Measurements from ENCODE around the gene TRDMT1.
A peak's percentile ranks its signal among the peaks of the same experiment; 100 is the strongest.

Gene TRDMT1

DNA sequence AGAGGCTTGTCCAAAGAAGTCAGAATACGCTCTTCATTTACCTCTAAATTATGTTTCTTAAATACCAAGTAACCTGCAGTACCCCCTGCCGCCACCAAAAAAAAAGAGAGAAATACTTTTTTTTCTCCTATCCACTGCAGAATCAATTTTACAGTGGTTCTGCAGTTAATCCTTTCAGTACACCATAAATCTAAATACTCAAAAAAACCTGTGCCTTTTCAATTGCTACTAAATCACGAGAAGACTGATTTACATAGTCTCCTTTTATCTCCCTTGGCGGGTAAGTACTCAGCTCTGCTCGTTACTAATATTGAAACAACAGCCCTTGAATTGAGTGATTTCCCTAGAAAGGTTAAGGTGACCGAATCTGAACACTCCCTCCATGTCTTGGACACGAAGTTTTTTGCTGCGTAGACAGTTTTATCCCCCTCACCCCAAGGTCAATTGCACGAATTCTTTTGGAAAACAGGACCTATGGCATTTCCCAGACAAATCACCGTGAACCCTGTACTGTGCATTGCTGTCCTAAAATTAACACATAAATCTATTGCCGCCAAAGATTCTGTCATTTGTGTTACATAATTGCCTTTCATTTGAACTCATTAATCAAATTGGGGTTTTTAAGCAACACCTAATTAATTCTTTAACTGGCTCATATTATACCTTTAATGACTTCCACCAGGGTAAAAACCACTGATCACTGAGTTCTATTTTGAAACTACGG lies 26.1 kb upstream of the TRDMT1 start:
- Histone ChIP-seq H2BK15ac (ENCODE audit: low read depth, poor library complexity, severe bottlenecking) (no peak overlapping the region), H3K79me1 (replicated peaks; ENCODE audit: low read length, poor library complexity, severe bottlenecking) (peaks cover 8% of the 10 kb centered on the region), H3K27ac (ENCODE audit: low read length, poor library complexity, severe bottlenecking) (peak overlapping the region; percentile 100), H4K8ac (ENCODE audit: low read length) (no peak overlapping the region), H2BK120ac (ENCODE audit: low read depth, low read length) (peak overlapping the region; percentile 64), H3K23ac (ENCODE audit: low read length in 2 of 2) (no peak overlapping the region), H3K4ac (ENCODE audit: low read depth in 1 of 2, low read length in 2 of 2) (peak overlapping the region in 1 of 2 experiments; percentile 56), H2BK5ac (ENCODE audit: low read depth, low read length, poor library complexity, severe bottlenecking) (peak overlapping the region; percentile 53), H3K4me3 (ENCODE audit: insufficient read depth in 1 of 2, low read depth in 1 of 2, low read length in 2 of 2) (peak overlapping the region in 1 of 2 experiments; percentile 74), H3K4me1 (ENCODE audit: control insufficient read depth, insufficient read depth, low read depth, low read length) (peaks cover 5% of the 10 kb centered on the region), H4K91ac (ENCODE audit: low read length) (no peak overlapping the region), H3K9me3 (ENCODE audit: control insufficient read depth, low read length) (no peaks in the 10 kb centered on the region), H2BK12ac (ENCODE audit: low read length in 2 of 2) (peak overlapping the region in 1 of 2 experiments; percentile 75), H3K27me3 (ENCODE audit: control insufficient read depth in 1 of 2, insufficient read depth in 1 of 2, low read length in 2 of 2) (no peaks in the 10 kb centered on the region), H2AK5ac (ENCODE audit: low read length, severe bottlenecking) (peak overlapping the region; percentile 83), H3K4me2 (ENCODE audit: low read length, poor library complexity, severe bottlenecking) (peak overlapping the region; percentile 76), H3K14ac (ENCODE audit: low read length in 2 of 2) (no peak overlapping the region), H3K36me3 (ENCODE audit: control insufficient read depth in 1 of 2, insufficient read depth in 2 of 2, low read depth in 1 of 2, low read length in 2 of 2) (peaks cover 15 to 30% of the 10 kb centered on the region in 2 experiments), H3K18ac (ENCODE audit: low read depth in 1 of 2, low read length in 2 of 2) (peak overlapping the region in 1 of 2 experiments; percentile 81), H3K9ac (ENCODE audit: low read length) (peak overlapping the region; percentile 99), H2AFZ (ENCODE audit: low read depth, low read length) (no peak overlapping the region)
- DNase-seq: peak; percentile 72
- 12% methylated on average over 12 of the region's 12 CpGs for WGBS

DNA sequence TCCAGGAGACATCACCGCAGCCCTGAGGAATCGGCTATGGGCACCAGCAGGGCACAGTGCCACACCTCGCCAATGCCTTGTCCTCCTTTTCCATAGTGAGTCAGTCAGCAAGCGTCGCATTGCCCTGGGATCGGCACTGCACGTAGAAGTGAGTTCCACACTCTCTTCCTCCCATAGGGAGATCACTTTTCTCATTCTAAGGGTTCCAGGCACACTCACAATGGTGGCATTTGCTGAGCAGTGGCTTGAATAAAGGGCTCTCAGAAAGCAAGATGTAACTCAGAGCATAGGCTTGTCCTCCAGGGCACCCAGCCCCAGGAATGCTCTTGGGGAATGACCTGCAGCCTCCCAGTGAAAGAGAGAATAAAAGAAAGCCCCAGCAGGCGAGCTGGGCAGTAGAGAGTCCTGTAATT lies 25.4 kb upstream of the TRDMT1 start:
- H3K27ac ChIP-seq (ENCODE audit: low read length, poor library complexity, severe bottlenecking): peak overlapping the region; percentile 100
- H3K23ac ChIP-seq (ENCODE audit: low read length in 2 of 2): no peak overlapping the region
- peak overlapping the region; percentile 47 for H3K4me2 ChIP-seq (ENCODE audit: low read length, poor library complexity, severe bottlenecking)
- no peak overlapping the region for H3K4ac ChIP-seq (ENCODE audit: low read depth in 1 of 2, low read length in 2 of 2)
- H3K18ac ChIP-seq (ENCODE audit: low read depth in 1 of 2, low read length in 2 of 2): peak overlapping the region in 1 of 2 experiments; percentile 46
- WGBS: 80% methylated on average over 8 of the region's 8 CpGs
- peaks cover 9% of the 10 kb centered on the region for H3K79me1 ChIP-seq (replicated peaks; ENCODE audit: low read length, poor library complexity, severe bottlenecking)
- no peak for DNase-seq
- H3K9ac ChIP-seq (ENCODE audit: low read length): peak overlapping the region; percentile 99
- no peaks in the 10 kb centered on the region for H3K27me3 ChIP-seq (ENCODE audit: control insufficient read depth in 1 of 2, insufficient read depth in 1 of 2, low read length in 2 of 2)
- H3K9me3 ChIP-seq (ENCODE audit: control insufficient read depth, low read length): no peaks in the 10 kb centered on the region
- H3K14ac ChIP-seq (ENCODE audit: low read length in 2 of 2): peak overlapping the region in 1 of 2 experiments; percentile 57
- H3K36me3 ChIP-seq (ENCODE audit: control insufficient read depth in 1 of 2, insufficient read depth in 2 of 2, low read depth in 1 of 2, low read length in 2 of 2): peaks cover 15 to 23% of the 10 kb centered on the region in 2 experiments
- peak overlapping the region in 1 of 2 experiments; percentile 74 for H3K4me3 ChIP-seq (ENCODE audit: insufficient read depth in 1 of 2, low read depth in 1 of 2, low read length in 2 of 2)
- peak overlapping the region; percentile 60 to 66 for H2BK12ac ChIP-seq (ENCODE audit: low read length in 2 of 2)
- peak overlapping the region; percentile 5 for H2AK5ac ChIP-seq (ENCODE audit: low read length, severe bottlenecking)
- no peak overlapping the region for H2BK5ac ChIP-seq (ENCODE audit: low read depth, low read length, poor library complexity, severe bottlenecking)
- H4K8ac ChIP-seq (ENCODE audit: low read length): peak overlapping the region; percentile 14
- no peak overlapping the region for H2BK120ac ChIP-seq (ENCODE audit: low read depth, low read length)
- H2AFZ ChIP-seq (ENCODE audit: low read depth, low read length): no peak overlapping the region
- peak overlapping the region; percentile 85 for H4K91ac ChIP-seq (ENCODE audit: low read length)
- H2BK15ac ChIP-seq (ENCODE audit: low read depth, poor library complexity, severe bottlenecking): no peak overlapping the region
- H3K4me1 ChIP-seq (ENCODE audit: control insufficient read depth, insufficient read depth, low read depth, low read length): peaks cover 7% of the 10 kb centered on the region

GRCh38 chr10:17225808-17226207 lies 24.3 kb upstream of the TRDMT1 start:
- no peak overlapping the region for H3K4me3 ChIP-seq (ENCODE audit: insufficient read depth in 1 of 2, low read depth in 1 of 2, low read length in 2 of 2)
- H3K27ac ChIP-seq (ENCODE audit: low read length, poor library complexity, severe bottlenecking): no peak overlapping the region
- H2BK120ac ChIP-seq (ENCODE audit: low read depth, low read length): no peak overlapping the region
- no peak overlapping the region for H2BK15ac ChIP-seq (ENCODE audit: low read depth, poor library complexity, severe bottlenecking)
- 33% methylated on average over 1 of the region's 4 CpGs for WGBS
- no peak overlapping the region for H3K4me2 ChIP-seq (ENCODE audit: low read length, poor library complexity, severe bottlenecking)
- H3K27me3 ChIP-seq (ENCODE audit: control insufficient read depth in 1 of 2, insufficient read depth in 1 of 2, low read length in 2 of 2): no peaks in the 10 kb centered on the region
- H3K14ac ChIP-seq (ENCODE audit: low read length in 2 of 2): no peak overlapping the region
- H4K8ac ChIP-seq (ENCODE audit: low read length): no peak overlapping the region
- H3K4ac ChIP-seq (ENCODE audit: low read depth in 1 of 2, low read length in 2 of 2): no peak overlapping the region
- H3K18ac ChIP-seq (ENCODE audit: low read depth in 1 of 2, low read length in 2 of 2): no peak overlapping the region
- H3K9ac ChIP-seq (ENCODE audit: low read length): no peak overlapping the region
- no peaks in the 10 kb centered on the region for H3K9me3 ChIP-seq (ENCODE audit: control insufficient read depth, low read length)
- no peak overlapping the region for H2BK12ac ChIP-seq (ENCODE audit: low read length in 2 of 2)
- peaks cover 9% of the 10 kb centered on the region for H3K4me1 ChIP-seq (ENCODE audit: control insufficient read depth, insufficient read depth, low read depth, low read length)
- H3K36me3 ChIP-seq (ENCODE audit: control insufficient read depth in 1 of 2, insufficient read depth in 2 of 2, low read depth in 1 of 2, low read length in 2 of 2): peaks cover 12 to 15% of the 10 kb centered on the region in 2 experiments
- H3K79me1 ChIP-seq (replicated peaks; ENCODE audit: low read length, poor library complexity, severe bottlenecking): peaks cover 12% of the 10 kb centered on the region
- no peak overlapping the region for H3K23ac ChIP-seq (ENCODE audit: low read length in 2 of 2)
- no peak overlapping the region for H2BK5ac ChIP-seq (ENCODE audit: low read depth, low read length, poor library complexity, severe bottlenecking)
- peak; percentile 43 for DNase-seq
- H4K91ac ChIP-seq (ENCODE audit: low read length): no peak overlapping the region
- no peak overlapping the region for H2AK5ac ChIP-seq (ENCODE audit: low read length, severe bottlenecking)
- H2AFZ ChIP-seq (ENCODE audit: low read depth, low read length): no peak overlapping the region

DNA sequence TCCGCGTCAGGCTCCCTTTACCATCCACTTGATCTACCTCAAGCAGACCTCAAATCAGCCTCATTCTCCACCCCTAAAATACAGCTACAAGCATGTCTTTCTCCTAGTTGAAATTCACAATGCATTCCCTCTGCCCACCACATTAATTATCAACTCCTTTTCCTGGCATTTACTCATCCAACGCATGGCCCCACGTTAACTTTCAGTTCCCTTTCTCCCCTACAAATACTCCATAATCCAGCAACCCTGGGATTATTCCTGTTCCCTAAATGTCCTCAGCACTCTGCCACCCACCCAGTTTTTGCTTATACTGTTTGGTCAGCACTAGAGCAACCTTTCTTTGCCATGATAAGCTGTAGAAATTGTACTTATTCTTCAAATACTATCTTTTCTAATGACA lies 20.9 kb upstream of the TRDMT1 start:
- Histone ChIP-seq H4K91ac (ENCODE audit: low read length) (peak overlapping the region; percentile 43), H3K9ac (ENCODE audit: low read length) (no peak overlapping the region), H2AK5ac (ENCODE audit: low read length, severe bottlenecking) (no peak overlapping the region), H4K8ac (ENCODE audit: low read length) (no peak overlapping the region), H3K27ac (ENCODE audit: low read length, poor library complexity, severe bottlenecking) (no peak overlapping the region), H3K79me1 (replicated peaks; ENCODE audit: low read length, poor library complexity, severe bottlenecking) (peaks cover 12% of the 10 kb centered on the region), H3K23ac (ENCODE audit: low read length in 2 of 2) (no peak overlapping the region), H3K4me3 (ENCODE audit: insufficient read depth in 1 of 2, low read depth in 1 of 2, low read length in 2 of 2) (no peak overlapping the region), H3K27me3 (ENCODE audit: control insufficient read depth in 1 of 2, insufficient read depth in 1 of 2, low read length in 2 of 2) (no peaks in the 10 kb centered on the region), H2BK120ac (ENCODE audit: low read depth, low read length) (no peak overlapping the region), H3K4me2 (ENCODE audit: low read length, poor library complexity, severe bottlenecking) (peak overlapping the region; percentile 25), H3K4me1 (ENCODE audit: control insufficient read depth, insufficient read depth, low read depth, low read length) (peaks cover 9% of the 10 kb centered on the region), H2BK12ac (ENCODE audit: low read length in 2 of 2) (no peak overlapping the region), H2AFZ (ENCODE audit: low read depth, low read length) (no peak overlapping the region), H2BK15ac (ENCODE audit: low read depth, poor library complexity, severe bottlenecking) (no peak overlapping the region), H2BK5ac (ENCODE audit: low read depth, low read length, poor library complexity, severe bottlenecking) (no peak overlapping the region), H3K9me3 (ENCODE audit: control insufficient read depth, low read length) (no peaks in the 10 kb centered on the region), H3K14ac (ENCODE audit: low read length in 2 of 2) (no peak overlapping the region), H3K18ac (ENCODE audit: low read depth in 1 of 2, low read length in 2 of 2) (no peak overlapping the region), H3K36me3 (ENCODE audit: control insufficient read depth in 1 of 2, insufficient read depth in 2 of 2, low read depth in 1 of 2, low read length in 2 of 2) (no peaks in the 10 kb centered on the region), H3K4ac (ENCODE audit: low read depth in 1 of 2, low read length in 2 of 2) (no peak overlapping the region)
- DNase-seq: no peak
- WGBS: 93% methylated on average over 4 of the region's 4 CpGs

Data from mesenchymal stem cell (in vitro differentiated cells and primary cell).